ENCODE results near the gene GAS2L2.

The GAS2L2 gene

DNA sequence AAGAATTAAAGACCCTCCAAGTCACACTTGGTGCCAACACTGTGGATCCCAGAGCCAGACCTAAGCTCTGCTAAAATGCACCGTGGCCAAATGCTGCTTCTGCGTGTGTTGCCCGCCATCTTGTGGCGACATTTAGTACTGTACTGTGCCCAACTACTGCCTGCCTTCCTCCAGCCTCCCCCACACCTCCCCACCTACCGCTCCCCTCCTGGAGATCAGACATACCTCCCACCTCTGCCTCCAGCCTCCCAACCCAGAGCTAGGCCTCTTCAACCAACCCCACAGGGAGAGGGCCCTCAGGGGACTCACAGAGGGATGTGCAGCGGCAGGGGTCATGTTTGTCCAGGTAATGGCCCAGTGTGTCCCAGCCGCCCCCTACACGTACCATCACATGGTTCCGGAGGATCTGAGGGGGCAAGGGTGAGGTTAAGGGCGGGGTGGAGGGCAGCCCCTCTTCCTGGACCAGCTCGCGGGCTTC is 5.5 kb downstream of the GAS2L2 start:
- DNase-seq (ENCODE audit: extremely low read depth, low read depth): peak; percentile 58
- no peak overlapping the region for H3K4me3 ChIP-seq (replicated peaks; ENCODE audit: low read depth, low read length)
- TF ChIP-seq, protein P1, sequence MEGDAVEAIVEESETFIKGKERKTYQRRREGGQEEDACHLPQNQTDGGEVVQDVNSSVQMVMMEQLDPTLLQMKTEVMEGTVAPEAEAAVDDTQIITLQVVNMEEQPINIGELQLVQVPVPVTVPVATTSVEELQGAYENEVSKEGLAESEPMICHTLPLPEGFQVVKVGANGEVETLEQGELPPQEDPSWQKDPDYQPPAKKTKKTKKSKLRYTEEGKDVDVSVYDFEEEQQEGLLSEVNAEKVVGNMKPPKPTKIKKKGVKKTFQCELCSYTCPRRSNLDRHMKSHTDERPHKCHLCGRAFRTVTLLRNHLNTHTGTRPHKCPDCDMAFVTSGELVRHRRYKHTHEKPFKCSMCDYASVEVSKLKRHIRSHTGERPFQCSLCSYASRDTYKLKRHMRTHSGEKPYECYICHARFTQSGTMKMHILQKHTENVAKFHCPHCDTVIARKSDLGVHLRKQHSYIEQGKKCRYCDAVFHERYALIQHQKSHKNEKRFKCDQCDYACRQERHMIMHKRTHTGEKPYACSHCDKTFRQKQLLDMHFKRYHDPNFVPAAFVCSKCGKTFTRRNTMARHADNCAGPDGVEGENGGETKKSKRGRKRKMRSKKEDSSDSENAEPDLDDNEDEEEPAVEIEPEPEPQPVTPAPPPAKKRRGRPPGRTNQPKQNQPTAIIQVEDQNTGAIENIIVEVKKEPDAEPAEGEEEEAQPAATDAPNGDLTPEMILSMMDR (IDR thresholded peaks at IDR 0.05; ENCODE audit: low read depth, low read length, missing control alignments): peak; percentile 74

DNA sequence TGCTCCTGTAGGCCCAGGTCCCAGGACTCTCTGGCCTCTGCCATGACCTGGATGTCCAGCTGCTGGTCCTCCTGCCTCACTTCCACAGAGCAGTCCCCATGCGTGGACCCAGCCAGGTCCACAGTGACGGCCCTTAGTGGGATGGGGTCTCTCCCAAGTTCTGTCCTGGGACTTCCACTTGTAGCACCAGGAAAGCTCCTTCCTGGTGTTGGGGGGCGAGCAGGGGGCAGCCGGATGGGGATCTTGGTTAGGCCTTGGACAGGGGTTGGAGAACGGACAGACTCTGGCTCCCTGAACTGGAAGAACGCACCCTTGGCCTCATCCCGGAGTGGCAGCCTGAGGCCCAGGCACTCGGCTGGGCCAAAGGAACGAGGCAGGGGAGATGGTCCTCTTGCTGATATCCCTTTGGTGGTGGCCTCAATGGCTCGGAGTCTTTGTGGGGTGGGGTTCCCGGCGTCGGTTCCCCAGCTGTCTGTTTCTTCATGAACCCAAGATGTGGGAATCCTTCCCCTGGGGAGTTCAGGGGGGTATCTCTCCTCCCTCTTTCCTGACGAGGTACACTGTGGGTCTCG is 7.2 kb downstream of the GAS2L2 start:
- TF ChIP-seq, protein P1 (IDR thresholded peaks at IDR 0.05; ENCODE audit: low read depth, low read length, missing control alignments): no peak
- H3K4me3 ChIP-seq (replicated peaks; ENCODE audit: low read depth, low read length): no peak overlapping the region
- no peak for DNase-seq (ENCODE audit: extremely low read depth, low read depth)

DNA sequence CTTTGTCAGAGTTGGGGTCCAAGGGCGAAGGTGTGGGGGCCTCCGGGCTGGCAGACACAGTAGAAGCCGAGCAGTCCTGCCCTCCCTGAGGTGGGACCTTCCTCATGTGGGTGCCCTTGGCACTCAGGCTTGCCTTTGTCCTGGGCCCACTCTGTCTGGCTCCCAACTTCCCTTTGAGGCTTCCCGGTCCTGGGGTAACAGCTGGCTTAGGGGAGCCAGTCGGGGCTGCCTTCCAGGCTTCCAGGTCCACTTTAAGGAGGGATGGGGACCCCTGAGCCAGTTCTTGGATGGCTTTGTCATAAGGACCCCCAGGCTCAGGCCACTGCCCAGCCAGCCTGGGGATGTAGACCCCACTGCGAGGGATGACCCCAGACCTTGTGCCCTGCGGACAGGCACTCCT is 7.8 kb downstream of the GAS2L2 start:
- no peak overlapping the region for H3K4me3 ChIP-seq (replicated peaks; ENCODE audit: low read depth, low read length)
- no peak for DNase-seq (ENCODE audit: extremely low read depth, low read depth)
- TF ChIP-seq, protein P1 (IDR thresholded peaks at IDR 0.05; ENCODE audit: low read depth, low read length, missing control alignments): no peak

DNA sequence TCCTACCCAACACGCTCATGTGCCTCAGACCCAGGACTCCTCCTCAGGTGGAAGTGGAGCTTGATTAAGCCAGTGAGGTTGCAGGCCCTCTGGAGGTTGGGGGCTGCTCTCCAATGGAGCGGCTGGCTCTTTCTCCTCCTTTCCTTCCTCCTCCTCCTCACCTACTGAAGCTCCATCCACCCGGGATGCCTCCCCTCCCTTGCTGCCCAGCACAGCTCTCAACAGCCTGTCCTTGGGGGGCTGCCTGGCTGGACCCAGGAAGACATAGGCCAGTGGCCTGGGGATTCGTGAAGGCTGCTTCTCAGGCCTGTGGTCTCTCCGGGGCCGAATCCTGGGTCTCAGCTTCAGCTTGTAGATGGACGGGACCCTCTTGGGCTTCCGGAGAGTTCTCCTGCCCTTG is 8.2 kb downstream of the GAS2L2 start:
- TF ChIP-seq, protein P1 (IDR thresholded peaks at IDR 0.05; ENCODE audit: low read depth, low read length, missing control alignments): no peak
- H3K4me3 ChIP-seq (replicated peaks; ENCODE audit: low read depth, low read length): no peak overlapping the region
- no peak for DNase-seq (ENCODE audit: extremely low read depth, low read depth)

DNA sequence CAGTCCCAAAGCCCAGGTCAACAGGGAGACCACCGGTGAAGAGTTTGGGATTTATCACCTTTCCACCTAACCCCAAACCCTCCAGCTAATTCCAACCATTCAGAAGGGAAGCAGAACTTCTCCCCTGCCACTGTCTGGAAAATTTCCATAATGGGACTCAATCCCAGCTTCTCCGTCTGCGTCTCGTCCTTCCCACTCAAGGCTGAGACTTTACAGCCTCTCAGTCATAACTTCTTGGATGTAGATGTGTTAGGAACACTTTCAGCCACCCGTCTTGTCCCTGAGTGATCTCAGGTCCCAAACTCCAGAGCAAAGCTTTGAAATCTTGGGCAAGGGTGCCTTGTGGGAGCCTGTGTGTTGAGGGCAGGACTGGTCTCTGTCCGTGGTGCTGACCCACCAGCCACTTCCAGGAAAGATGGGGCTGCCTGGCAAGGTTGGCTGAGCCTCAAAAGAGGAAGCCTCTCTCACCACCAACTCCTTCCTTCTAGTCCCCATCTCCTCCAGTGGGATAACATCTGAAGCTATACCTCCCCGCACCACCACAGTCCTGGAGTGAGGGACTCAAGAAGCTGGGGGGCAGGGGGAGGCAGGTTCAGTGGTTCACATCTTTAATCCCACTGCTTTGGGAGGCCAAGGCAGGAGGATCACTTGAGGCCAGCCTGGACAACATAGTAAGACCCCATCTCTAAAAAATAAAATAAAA is 9.3 kb downstream of the GAS2L2 start:
- TF ChIP-seq, protein P1 (IDR thresholded peaks at IDR 0.05; ENCODE audit: low read depth, low read length, missing control alignments): no peak
- no peak overlapping the region for H3K4me3 ChIP-seq (replicated peaks; ENCODE audit: low read depth, low read length)
- no peak for DNase-seq (ENCODE audit: extremely low read depth, low read depth)

DNA sequence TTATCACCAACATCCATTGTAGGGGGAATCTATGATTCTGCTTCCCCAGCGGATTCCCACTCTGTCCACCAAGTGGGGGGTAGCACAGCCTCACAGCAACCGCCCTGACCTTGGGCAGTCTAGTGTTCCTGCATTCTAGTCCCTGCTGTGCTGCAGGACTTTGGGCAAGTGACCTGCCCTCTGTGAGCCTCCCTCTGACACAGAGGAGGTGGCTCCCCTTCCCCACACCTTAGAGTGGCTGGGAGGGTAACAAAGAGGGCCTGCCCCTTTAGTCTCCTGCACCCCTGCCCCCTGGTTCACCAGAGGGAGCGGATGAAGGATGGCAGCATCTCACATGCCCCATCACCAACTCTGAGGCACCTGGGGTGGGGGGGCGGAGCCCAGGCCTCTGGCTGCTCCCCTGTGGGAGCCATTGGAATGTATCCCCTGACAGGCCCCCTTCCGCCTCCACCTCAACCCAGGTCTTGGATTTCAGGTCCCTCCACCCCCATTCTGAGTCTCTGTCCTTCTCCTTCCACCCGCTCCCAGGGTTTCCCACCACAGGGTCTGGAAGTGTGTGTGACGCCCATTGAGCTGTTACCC is 10.1 kb downstream of the GAS2L2 start:
- TF ChIP-seq, protein P1 (IDR thresholded peaks at IDR 0.05; ENCODE audit: low read depth, low read length, missing control alignments): no peak
- H3K4me3 ChIP-seq (replicated peaks; ENCODE audit: low read depth, low read length): no peak overlapping the region
- no peak for DNase-seq (ENCODE audit: extremely low read depth, low read depth)

Measured in HFF-Myc (cell line).